SH-SY5Y (cell line): Measurements from ENCODE around the gene LRRTM2.

Source experiments
- GATA2 ChIP-seq: IDR thresholded peaks from 2 replicates; pipeline ENCODE4 v1.6.1; 2011; ENCODE audit warnings: mild to moderate bottlenecking, low read depth, low read length
- GATA3 ChIP-seq: IDR thresholded peaks from 2 replicates; pipeline ENCODE4 v1.6.1; 2011; ENCODE audit warnings: low read depth, mild to moderate bottlenecking, low read length, moderate library complexity

The LRRTM2 gene

DNA sequence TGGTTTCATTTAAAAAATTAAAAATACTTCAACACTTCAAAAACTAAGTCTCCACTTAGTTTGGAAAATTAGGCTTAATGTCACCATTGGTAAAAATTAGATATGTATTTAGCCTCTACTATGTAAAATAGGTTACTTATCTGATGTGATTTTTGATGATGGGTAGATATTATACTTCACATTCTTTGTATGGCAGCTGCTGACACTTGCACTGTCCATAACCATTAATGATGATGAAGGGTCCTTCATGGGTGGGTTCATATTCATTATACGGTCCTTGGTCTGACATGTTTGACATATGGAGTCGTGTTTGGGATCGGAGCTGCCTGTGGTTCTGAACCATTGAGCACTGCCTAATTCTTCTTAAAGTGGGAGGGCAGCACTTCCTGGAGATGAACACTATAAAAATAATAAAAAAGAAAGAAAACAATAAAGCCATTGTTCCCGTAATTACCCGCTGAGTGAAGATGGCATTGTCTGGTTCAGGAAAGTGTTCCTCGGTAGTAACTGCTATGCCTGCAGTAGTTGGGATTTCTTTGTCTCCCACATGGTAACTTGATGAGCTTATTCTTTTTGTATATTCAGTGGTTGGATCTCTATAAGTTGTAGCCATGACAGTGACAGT, 2.2 kb downstream of the LRRTM2 start:
- TF ChIP-seq GATA3, result no peak

DNA sequence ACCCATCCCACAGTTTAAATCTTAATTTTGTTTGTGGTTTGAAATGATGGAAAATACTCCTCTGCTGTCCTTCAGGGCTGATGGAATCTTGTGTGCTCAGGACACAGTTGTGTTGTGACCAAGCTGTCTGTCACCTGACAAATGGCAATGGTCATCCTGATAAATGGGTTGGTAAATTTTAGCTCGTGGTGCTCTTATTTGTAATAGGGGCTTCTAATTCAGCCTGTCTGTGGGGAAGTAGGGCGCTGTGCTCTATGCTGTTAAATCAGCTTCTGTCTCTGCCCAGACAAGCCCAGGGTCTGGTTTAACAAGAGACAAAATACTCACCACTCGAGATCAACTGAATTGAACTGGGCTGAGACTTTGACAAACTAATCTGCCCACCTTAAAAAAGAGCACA, 4.5 kb downstream of the LRRTM2 start:
- TF ChIP-seq GATA3 (no peak), GATA2 (no peak)

GRCh38 chr5:138869763-138870500, 5.2 kb downstream of the LRRTM2 start:
- TF ChIP-seq GATA2 (no peak), GATA3 (no peak)

- no peak for TF ChIP-seq GATA2
- TF ChIP-seq GATA3, result no peak
These were observed 6.1 kb downstream of the LRRTM2 start for GRCh38 chr5:138869038-138869437.

- TF ChIP-seq GATA3, result no peak
- no peak for TF ChIP-seq GATA2
These were observed 8.1 kb downstream of the LRRTM2 start for GRCh38 chr5:138867011-138867410.

- no peak for TF ChIP-seq GATA3
- no peak for TF ChIP-seq GATA2
These were observed 22.0 kb downstream of the LRRTM2 start for GRCh38 chr5:138853132-138853531.

- TF ChIP-seq GATA2, result no peak
- no peak for TF ChIP-seq GATA3
These were observed 24.2 kb downstream of the LRRTM2 start for GRCh38 chr5:138850865-138851435.

GRCh38 chr5:138849882-138850281, 25.3 kb downstream of the LRRTM2 start:
- no peak for TF ChIP-seq GATA2
- TF ChIP-seq GATA3, result no peak

DNA sequence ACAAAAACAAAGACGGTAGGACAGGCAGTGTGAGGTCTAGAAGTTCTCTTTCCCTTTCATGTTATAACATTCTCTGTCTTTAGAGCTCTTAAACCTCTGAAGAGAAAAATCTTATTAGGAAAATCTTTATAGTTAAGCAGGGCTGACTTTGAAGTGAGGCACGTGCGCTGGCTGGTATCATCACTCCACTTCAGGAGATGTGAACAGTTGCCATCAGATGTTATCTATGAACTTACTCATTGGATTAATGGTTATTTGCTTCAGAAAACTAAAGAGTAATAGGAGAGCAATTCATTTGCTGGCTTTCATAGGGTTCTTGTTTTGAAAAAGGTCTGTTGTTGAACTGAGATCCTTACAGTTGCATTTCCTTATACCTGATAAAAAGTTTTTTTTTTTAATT, 25.7 kb downstream of the LRRTM2 start:
- 0 out of 2 replicates have a peak, but pooled peaks have one; percentile 10 for TF ChIP-seq GATA2
- no peak for TF ChIP-seq GATA3

GRCh38 chr5:138844812-138845513, 30.2 kb downstream of the LRRTM2 start:
- TF ChIP-seq GATA3, result no peak
- no peak for TF ChIP-seq GATA2

DNA sequence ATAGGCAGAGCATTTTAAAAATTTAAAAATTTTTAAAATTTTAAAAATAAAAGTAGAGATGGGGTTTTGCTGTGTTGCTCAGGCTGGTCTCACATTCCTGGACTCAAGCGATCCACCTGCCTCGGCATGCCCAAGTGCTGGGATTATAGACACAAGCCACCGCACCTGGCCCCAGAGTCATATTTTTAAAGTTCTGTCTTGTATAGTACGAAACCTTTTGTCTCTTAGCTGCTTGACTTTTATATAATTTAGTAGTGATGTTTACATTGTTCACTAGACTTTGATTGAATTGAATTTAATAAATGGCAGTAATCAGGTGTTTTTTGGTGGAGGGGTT, 31.0 kb downstream of the LRRTM2 start:
- no peak for TF ChIP-seq GATA3
- TF ChIP-seq GATA2, result no peak

- TF ChIP-seq GATA3 (no peak), GATA2 (no peak)
These were observed 31.6 kb downstream of the LRRTM2 start for GRCh38 chr5:138843316-138844124.

DNA sequence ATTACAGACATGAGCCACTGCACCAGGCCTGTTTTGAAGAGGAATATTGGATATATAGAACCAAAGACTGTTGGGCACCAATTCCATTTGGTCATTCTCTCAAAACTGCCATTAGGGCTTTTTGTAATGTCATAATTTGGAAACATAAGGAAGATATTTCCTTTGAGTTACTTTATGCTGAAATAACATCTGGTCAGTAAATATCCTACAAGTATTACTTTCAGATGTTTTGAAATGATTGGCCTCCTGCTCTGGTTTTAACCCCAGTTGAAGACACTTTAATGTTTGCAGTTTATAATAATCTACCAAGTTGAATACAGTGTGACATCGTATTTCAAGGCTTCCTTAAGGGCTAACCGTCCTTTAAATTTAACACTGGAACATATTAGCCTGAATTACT, 33.6 kb downstream of the LRRTM2 start:
- TF ChIP-seq GATA2 (no peak), GATA3 (no peak)

DNA sequence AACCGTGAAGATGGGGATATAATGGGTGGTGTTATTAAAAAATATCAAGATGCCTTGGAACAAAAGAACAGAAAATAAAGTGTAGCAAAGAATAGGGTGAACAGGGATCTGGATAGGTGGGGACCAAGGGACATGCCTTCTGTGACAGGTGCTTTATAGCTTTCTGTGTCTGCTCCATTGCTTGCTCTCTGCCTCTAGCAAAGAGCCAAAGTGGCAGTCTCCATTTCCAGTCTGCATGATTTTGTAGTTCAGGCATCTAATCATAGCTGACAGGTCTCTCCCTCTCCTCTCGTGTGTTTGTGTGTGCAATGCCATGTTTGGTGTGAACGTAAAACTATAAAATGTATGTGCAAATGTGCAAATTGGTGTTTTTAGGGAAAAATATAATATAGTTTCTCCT, 35.0 kb downstream of the LRRTM2 start:
- no peak for TF ChIP-seq GATA2
- TF ChIP-seq GATA3, result no peak

- TF ChIP-seq GATA2 (no peak), GATA3 (no peak)
These were observed 38.0 kb downstream of the LRRTM2 start for GRCh38 chr5:138837160-138837559.
